ENCODE data around the gene SPAG8. TPM values are rescaled to one million over a fixed set of nuclear protein-coding genes. Genes with fewer than 3 reads are reported as not detected.

The SPAG8 gene
- total RNA-seq, 2 donors from 2014 or later, result 0.58 to 0.82 TPM

GRCh38 chr9:35835216-35835632, 23.2 kb upstream of the SPAG8 start:
- intact Hi-C loops (cut with DNase I), result no loop called here
- H3K27ac ChIP-seq, result peak overlapping the region; percentile 33
- no peaks in the 10 kb centered on the region for H3K27me3 ChIP-seq
- peaks cover 19% of the 10 kb centered on the region for H3K4me1 ChIP-seq
- TF ChIP-seq, protein P1, sequence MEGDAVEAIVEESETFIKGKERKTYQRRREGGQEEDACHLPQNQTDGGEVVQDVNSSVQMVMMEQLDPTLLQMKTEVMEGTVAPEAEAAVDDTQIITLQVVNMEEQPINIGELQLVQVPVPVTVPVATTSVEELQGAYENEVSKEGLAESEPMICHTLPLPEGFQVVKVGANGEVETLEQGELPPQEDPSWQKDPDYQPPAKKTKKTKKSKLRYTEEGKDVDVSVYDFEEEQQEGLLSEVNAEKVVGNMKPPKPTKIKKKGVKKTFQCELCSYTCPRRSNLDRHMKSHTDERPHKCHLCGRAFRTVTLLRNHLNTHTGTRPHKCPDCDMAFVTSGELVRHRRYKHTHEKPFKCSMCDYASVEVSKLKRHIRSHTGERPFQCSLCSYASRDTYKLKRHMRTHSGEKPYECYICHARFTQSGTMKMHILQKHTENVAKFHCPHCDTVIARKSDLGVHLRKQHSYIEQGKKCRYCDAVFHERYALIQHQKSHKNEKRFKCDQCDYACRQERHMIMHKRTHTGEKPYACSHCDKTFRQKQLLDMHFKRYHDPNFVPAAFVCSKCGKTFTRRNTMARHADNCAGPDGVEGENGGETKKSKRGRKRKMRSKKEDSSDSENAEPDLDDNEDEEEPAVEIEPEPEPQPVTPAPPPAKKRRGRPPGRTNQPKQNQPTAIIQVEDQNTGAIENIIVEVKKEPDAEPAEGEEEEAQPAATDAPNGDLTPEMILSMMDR (IDR thresholded peaks at IDR 0.05), result peak; percentile 30
- peak; percentile 65 for DNase-seq
- H3K9ac ChIP-seq (ENCODE audit: low read depth in 2 of 2, low read length in 2 of 2), result no peak overlapping the region
- H3K9me3 ChIP-seq, result no peaks in the 10 kb centered on the region
- H3K4me3 ChIP-seq, result no peak overlapping the region
- H3K36me3 ChIP-seq, result no peaks in the 10 kb centered on the region

- peak overlapping the region in 1 of 2 donors; percentile 36 for H3K9ac ChIP-seq (ENCODE audit: low read depth in 2 of 2, low read length in 2 of 2)
- TF ChIP-seq, protein P1 (IDR thresholded peaks at IDR 0.05), result no peak
- peak overlapping the region; percentile 67 for H3K27ac ChIP-seq
- H3K4me1 ChIP-seq, result peaks cover 19% of the 10 kb centered on the region
- intact Hi-C loops (cut with DNase I), result no loop called here
- H3K36me3 ChIP-seq, result no peaks in the 10 kb centered on the region
- no peak overlapping the region for H3K4me3 ChIP-seq
- H3K27me3 ChIP-seq, result no peaks in the 10 kb centered on the region
- H3K9me3 ChIP-seq, result no peaks in the 10 kb centered on the region
- peak; percentile 32 for DNase-seq
These were observed 22.5 kb upstream of the SPAG8 start for GRCh38 chr9:35834260-35835215.

GRCh38 chr9:35832814-35833213, 20.8 kb upstream of the SPAG8 start:
- H3K36me3 ChIP-seq, result no peaks in the 10 kb centered on the region
- no peaks in the 10 kb centered on the region for H3K9me3 ChIP-seq
- no peaks in the 10 kb centered on the region for H3K27me3 ChIP-seq
- no peak overlapping the region for H3K4me3 ChIP-seq
- intact Hi-C loops (cut with DNase I), result no loop called here
- peak overlapping the region; percentile 86 for H3K27ac ChIP-seq
- TF ChIP-seq, protein P1 (IDR thresholded peaks at IDR 0.05), result no peak
- peak; percentile 48 for DNase-seq
- peaks cover 19% of the 10 kb centered on the region for H3K4me1 ChIP-seq
- H3K9ac ChIP-seq (ENCODE audit: low read depth in 2 of 2, low read length in 2 of 2), result peak overlapping the region in 1 of 2 donors; percentile 36

DNA sequence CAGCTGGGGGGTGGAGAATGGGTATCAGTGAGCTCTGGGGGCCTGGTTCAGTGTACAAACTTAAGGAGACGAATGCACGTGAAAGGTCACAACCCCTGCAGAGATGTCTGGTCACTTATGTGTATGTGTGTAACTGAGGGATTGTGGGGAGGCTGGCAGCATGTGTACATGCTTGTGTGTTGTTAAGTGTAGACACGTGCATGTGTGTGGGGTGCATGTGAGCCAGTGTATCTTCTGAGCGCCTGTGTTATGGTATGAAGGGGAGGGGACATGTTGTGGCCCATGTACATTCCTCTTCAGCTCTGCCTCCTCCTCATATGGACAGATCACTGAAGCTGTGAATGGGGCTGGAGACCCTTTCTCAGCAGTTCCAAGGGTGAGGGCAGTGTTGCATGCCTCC, 19.0 kb upstream of the SPAG8 start:
- Histone ChIP-seq H3K36me3 (no peaks in the 10 kb centered on the region), H3K27ac (no peak overlapping the region), H3K27me3 (no peaks in the 10 kb centered on the region), H3K4me3 (no peak overlapping the region), H3K9me3 (no peaks in the 10 kb centered on the region), H3K4me1 (peaks cover 19% of the 10 kb centered on the region), H3K9ac (ENCODE audit: low read depth in 2 of 2, low read length in 2 of 2) (no peak overlapping the region)
- DNase-seq, result no peak
- TF ChIP-seq, protein P1 (IDR thresholded peaks at IDR 0.05), result no peak
- intact Hi-C loops (cut with DNase I), result no loop called here

GRCh38 chr9:35829764-35830096, 17.7 kb upstream of the SPAG8 start:
- intact Hi-C loops (cut with DNase I), result no loop called here
- H3K4me1 ChIP-seq, result peaks cover 15% of the 10 kb centered on the region

More at GRCh38 chr9:35829764-35830096, 17.7 kb upstream of the SPAG8 start:
- Histone ChIP-seq H3K27me3 (no peaks in the 10 kb centered on the region), H3K36me3 (no peaks in the 10 kb centered on the region), H3K9ac (ENCODE audit: low read depth in 2 of 2, low read length in 2 of 2) (peak overlapping the region; percentile 81 to 84), H3K4me3 (peak overlapping the region; percentile 64), H3K9me3 (no peaks in the 10 kb centered on the region), H3K27ac (peak overlapping the region; percentile 88)
- DNase-seq, result no peak
- TF ChIP-seq, protein P1 (IDR thresholded peaks at IDR 0.05), result no peak
